Hematopoietic multipotent progenitor cell treated with erythropoietin and hydrocortisone succinate and interleukin-3 and kit ligand, for 15 days (in vitro differentiated cells): ENCODE data around the gene PTGS1.
"Not testable (repeated sequence)": the region's sequence is repeated elsewhere in the genome, so short reads cannot be mapped to it uniquely, and the experiment has no call there.

Experiments used
- DNase-seq: peaks from one replicate; pipeline ENCODE4 v3.0.0-alpha.2; 2015; ENCODE audit warnings: low spot score

Gene PTGS1

DNA sequence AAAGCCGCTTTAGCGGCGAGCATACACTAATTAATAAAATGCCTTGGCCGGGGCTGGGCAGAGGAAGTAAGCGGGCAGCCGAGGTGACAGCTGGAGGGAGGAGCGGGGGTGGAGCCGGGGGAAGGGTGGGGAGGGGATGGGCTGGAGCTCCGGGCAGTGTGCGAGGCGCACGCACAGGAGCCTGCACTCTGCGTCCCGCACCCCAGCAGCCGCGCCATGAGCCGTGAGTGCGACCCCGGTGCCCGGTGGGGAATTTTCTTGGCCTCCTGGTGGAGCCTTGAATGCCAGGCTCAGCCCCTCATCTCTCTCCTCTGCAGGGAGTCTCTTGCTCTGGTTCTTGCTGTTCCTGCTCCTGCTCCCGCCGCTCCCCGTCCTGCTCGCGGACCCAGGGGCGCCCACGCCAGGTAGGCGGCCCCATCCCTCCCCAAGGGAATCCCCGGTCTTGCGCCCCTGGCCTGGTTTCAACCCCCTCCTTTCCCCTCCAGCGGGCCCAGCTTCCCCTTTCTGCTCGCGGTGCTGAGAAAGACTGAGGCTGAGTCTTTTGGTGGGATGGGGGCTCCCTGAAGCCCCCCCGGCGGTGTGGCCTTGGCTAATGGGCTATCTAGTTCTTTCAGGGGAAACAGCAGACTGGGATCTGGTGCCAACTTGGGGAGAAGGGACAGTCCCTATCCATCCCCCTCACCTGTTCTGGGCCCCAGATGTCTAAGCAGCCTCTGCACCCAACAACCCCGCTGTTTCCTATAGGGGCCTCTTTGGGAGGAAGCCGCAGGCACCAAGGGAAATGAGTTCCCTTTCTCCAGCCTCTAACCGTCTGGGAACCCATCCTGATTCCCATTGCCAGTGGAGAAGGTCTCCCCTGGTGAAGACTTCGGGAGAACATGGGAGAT lies at the start of gene PTGS1:
Gene PTGS1 (plus strand): TSS at position 156 of the 887 bp plus-strand sequence. CDS start 61 bp downstream, at position 217.
- peak; percentile 48 for DNase-seq

DNA sequence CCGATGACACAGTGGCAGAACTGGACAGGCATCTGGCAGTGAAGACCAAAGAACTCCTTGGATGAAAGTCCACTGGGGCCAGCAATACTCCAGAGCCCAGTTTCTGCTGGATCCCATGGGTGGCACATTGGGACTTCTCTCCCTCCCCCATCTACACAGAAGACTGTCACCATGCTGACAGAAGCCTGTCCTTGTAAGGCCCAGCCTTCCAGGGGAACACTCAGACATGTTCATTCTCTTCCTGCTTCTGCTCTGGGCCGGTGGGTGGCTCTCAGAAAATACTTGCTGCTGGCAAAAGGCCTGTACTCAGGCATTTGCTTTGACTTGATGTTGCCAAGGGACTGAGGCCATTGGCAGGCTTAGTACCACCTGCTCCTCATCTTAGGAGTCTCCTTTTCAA lies 48.3 kb upstream of the PTGS1 start:
- DNase-seq = no peak

DNA sequence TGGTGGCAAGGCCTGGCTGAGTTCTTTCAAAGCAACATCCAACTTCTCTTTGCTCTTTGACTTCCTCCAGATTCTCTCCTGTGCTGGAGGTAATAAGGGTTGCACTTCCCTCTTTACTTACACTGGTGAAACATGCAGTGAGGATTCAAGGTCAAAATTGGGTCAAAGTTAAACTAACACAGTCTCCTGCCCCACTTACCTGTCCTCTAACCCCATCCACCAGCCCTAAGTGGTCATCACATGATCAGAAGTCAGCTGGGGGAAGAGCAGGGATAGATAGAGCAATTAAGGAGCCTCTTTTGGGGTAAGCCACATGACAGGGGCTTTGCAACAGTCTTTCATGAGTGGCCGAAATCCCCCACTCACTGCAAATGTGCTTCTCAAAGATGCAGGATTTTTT lies 46.2 kb upstream of the PTGS1 start:
- not testable (repeated sequence) for DNase-seq

DNA sequence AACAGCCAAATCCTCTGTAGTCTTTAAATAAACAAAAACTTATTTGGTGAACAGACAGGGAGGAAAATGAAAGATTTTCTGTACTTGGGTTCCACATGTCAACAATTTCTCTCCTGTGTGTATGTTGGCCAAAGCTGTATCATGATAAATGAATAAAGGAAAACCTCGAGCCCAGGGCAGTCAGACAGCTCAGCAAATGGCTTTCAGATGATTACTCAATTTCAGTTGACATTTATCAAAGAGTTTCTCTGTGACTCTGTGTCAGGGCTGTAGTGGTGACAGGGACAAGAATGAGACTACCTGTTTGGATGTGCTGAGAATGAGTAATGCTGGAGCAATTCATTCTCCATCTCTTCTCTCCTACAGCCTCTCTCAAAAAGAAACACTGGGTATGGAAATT lies 45.7 kb upstream of the PTGS1 start:
- no peak for DNase-seq

DNA sequence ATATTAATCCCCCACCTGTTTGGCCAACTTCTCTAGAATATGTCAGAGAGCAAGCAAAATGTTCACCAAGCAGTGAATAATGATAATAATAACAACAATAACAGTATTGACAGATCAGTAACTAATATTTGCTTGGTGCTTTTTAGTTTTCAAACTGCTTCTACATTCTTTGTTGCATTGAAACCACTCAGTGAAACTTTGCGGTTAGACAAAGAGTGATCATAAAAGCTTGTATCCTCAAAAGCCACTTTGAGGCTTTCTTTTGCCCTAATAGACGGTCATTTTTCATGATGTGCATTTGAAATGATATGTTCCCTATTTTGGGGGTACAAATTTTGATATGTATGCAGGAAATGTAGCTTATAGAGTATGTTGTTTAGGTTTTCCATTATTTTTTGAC lies 43.6 kb upstream of the PTGS1 start:
- DNase-seq = no peak

DNA sequence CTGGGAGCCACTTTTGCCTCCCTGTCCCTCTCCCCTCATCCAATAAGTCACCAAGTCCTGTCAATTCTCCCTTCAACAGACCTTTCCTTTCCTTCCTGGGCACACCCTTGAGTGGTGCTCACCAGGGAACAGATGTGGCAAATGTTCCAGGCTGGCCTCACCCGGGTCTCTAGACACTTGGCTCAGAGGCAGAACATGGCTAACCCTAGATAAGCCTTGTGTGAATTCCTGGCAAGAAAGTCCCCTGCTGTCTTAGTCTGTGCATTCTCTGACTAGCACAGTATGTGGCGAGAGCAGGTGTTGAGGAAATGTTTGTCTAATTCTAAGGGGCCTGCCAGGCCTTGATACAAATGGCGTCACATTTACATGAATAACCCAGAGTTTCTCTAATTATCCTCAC lies 41.2 kb upstream of the PTGS1 start:
- peak; percentile 81 for DNase-seq

DNA sequence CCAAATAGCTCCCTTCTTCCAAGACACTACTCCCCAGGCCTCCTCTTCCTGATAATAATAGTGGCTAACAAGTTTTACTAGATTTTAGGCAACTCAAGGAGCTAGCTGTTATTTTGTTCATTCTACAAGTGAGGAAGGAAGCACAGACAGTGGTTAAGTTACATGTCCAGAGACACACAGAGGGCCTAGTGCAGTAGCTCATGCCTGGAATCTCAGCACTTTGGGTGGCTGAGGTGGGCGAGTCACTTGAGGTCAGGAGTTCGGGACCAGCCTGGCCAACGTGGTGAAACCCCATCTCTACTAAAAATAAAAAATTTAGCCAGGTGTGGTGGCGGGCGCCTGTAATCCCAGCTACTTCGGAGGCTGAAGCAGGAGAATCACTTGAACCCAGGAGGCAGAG lies 40.4 kb upstream of the PTGS1 start:
- DNase-seq = peak; percentile 22

DNA sequence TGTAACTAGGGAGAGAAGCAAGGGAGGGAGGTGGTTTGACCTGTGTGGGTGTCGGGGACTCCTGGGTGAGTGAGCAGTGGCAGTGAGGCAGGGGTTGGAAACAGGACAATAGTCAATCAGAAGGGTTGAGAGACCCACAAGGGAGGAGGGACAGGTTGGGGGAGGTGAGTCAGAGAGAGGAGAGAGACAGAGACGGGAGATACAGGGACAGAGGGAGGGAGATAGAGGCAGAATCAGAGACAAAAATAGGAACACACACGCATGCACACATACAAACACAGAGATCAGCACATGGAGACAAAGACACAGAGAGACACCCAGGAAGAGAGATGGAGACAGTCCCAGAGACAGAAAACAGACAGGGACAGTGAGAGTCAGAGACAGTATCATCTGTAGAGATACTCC lies 39.3 kb upstream of the PTGS1 start:
- DNase-seq = no peak

DNA sequence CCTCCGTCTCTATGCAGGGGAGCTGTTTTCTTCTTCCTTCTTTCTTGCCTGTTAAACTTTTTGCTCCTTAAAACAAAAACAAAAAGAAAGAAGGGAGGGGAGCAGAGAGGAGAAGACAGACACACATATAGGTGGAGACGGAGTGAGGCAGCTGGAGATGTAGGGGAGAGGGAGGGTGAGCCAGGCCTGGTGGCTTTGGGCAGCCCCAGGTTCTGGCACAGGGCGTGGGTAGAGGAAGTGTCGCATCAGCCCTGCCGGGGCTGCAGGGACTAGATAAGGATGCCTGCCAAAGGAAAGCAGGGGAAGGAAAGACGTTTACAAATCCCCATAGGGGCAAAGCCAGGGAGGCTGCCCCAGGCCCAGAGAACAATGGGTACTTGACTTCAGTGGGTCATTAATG lies 38.7 kb upstream of the PTGS1 start:
- DNase-seq = peak; percentile 97

DNA sequence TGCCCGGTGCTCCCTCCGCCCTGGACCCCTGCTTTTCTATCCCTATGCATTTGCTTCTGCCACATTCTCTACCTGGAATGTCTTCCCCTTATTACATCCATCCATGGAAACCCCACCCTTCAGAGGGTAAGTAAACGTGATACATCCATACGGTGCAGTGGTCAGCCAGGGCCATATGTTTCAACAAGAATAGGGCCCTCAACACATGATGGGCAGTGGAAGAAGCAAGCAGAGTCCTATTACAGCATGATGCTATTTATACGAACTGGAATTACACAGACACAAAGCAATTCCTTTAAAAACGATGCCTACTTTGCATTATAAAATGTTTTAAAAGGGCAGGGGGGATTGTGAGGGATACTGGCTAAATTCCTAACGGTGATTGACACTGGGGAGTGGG lies 38.2 kb upstream of the PTGS1 start:
- DNase-seq = peak; percentile 43

DNA sequence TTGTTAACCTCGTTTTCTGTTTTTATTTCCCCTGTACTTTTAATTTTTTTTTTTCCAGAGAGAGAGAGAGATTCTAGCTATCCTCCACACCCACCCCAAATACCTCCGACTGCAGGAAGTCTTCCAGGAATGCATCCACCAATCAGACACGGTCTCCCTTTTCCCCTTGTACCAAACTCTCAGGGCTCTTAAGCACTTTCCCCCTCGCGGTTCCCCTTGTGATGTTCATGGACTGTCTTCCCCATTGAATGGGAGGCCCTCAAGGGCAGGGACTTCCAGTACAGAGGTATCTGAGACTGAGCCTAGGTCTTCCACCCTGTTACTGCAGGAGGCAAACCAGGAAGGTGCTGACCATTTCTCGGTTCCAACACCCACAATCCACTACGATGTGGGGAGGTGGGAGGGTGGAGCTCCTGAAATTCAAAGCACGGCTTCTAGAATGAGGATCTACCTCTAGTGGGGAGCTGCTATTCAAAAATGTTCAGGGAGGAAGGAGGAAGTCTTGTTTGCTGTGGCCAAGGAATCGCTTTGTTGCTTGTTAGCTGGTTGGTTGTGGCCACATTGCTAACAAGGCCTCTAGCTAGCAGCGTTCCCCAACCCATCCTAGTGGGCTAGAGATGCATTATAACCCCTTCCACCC lies 37.5 kb upstream of the PTGS1 start:
- DNase-seq = peak; percentile 26

DNA sequence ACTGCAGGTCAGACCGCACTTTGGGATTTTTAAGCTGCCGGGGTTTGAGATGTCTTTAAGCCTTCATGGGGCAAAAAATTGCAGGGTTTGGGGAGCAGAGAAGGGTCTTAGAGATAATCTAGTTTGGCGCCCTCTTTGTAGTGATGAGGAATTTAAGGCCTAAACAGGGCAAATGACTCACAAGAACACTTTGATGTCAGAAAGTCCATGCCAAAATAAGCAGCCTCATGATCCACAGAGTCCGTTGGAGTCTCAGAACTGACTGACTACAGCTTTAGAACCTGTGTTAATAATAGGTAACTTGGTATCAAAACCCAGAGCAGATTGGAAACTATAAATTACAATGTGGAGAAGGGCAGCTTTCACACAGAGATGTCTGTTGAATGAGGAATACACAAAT lies 35.9 kb upstream of the PTGS1 start:
- peak; percentile 29 for DNase-seq

DNA sequence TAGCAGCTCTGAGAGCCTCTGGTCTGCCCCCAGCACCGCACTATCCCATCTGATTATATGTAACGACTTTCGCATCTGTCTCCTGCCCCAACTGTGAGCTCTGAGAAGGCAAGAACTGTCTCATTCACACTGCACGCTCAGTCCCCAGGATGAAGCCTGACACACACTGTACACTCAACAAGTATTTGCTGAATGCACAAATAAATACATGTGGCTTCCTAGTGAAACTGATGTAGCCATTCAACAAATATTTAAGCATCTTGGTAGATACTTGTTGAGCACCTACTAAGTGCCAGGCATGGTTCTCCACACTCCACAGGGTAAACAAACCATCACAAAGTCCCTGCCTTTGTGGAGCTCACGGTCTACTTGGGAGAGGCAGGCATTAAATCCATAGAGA lies 34.6 kb upstream of the PTGS1 start:
- no peak for DNase-seq

DNA sequence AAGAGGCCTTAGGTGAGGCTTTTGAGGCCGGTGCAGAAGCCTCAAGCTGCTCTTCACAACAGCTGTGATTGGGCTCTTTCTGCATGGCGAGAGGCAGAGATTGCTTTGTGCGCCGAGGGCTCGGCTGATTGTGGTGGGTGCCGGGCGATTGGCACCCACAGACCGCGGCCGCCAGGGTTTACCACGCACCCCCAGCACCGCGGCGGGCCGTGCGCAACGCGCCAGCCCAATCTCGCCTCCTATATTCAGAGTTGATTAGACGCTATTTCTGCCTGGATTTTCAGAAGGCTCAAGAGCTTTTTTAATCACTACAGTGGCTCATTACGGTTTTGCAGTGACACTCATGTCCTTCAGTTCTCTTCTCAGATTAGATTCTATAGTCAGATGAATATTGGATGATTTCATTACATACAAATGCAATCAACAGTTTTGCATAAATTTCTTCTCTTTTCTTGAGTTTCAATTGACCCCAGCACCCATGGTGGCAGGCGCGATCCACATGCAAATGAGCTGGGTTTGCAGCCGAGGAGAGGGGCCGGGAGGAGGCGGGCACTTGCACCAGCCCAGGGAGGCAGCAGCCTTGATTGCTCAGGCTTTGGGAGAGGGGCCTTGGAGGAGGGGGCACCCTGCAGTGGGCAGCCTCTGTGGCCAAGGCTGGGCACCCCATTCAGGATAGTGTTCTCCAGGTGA lies 33.8 kb upstream of the PTGS1 start:
- no peak for DNase-seq

DNA sequence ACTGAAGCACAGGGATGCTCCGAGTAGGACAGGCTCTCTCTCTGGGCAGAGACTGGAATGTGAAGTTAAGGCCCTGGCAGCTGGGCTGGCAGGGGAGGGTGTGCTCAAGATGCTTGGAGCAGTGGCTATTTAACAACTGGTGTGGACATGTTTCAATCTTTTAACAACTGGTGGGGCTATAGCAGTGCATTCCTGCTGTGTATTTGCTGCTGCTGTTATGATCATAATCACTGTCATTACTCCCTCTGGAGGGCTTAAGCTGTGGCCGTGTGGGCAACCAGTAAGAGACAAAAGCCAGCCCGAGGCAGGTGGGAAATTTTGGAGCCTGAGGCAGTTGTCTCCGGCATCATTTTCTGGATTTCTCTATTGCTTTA lies 33.3 kb upstream of the PTGS1 start:
- no peak for DNase-seq

DNA sequence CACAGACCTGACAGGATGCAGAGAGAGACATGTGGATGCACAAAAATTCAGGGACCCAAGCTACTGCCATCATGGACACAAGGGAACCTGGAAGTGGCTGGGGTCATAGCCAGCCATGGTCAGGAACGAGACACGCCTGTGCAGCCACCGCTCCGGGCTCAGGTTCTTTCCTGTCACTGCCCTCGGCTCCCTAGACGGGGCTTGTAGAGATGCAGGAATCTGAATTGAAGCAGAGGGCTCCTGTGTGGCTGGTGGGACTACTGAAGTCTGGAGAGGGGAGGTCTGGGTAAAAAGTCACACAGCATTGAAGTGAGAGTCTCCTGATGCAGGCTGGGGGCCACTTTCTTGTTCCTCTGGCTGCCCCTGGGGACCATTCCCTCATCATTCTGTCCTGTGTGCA lies 32.3 kb upstream of the PTGS1 start:
- DNase-seq = no peak

DNA sequence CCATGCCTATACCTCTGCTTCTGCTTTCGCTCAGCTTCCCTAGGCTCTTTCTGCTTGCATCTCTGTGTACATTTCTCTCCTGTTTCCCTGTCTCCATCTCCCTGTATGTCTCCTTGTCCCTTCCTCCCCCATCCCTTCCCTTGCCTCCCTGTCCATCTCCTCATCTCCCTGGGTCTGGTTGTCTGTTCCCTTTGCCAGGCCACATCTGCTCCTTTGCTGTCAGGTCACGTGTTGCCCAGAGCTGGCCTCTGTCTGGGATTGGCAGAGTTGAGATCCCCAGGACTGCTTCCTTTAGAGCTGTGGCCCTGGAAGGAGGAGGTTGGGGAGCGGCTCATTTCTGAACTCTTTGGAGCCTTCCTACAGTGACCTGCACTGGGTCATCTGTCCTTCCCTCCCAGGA lies 31.8 kb upstream of the PTGS1 start:
- no peak for DNase-seq

DNA sequence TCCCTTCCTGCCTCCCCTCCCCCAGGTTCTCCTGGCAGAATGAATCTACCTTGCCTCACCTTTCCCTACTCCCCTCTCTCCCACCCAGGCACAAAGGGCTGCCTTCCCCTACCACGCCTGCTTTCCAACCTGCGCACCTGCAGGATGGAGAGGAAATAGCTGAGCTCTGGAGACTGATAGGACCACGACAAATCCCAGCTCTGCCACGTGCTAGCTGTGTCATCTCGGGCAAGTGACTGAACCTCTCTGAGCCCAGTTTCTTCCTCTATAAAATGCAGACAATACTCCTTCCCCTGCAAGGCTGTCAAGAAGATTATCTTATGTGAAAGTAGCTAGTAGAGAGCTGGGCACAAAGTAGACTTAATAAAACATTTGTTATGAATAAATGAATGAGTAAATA lies 31.2 kb upstream of the PTGS1 start:
- DNase-seq = no peak

DNA sequence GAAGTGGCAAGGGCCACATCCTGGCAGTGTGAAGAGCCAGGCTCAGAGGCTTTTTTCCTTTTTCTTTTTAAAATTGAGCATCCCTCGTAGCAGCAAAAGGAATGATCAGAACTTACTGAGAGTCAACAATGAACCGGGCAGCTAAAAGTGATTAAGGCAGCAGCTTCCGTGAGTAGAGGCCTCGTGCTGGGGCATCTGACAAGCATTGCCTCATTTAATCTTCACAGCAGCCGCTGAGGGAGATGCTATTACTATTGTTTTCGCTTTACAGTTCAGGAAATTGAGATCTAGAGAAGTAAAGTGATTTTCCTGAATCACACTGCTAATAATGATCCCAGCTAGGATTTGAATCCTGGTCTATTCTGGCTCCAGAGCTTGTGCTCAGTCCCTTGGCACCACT lies 30.7 kb upstream of the PTGS1 start:
- DNase-seq = no peak

DNA sequence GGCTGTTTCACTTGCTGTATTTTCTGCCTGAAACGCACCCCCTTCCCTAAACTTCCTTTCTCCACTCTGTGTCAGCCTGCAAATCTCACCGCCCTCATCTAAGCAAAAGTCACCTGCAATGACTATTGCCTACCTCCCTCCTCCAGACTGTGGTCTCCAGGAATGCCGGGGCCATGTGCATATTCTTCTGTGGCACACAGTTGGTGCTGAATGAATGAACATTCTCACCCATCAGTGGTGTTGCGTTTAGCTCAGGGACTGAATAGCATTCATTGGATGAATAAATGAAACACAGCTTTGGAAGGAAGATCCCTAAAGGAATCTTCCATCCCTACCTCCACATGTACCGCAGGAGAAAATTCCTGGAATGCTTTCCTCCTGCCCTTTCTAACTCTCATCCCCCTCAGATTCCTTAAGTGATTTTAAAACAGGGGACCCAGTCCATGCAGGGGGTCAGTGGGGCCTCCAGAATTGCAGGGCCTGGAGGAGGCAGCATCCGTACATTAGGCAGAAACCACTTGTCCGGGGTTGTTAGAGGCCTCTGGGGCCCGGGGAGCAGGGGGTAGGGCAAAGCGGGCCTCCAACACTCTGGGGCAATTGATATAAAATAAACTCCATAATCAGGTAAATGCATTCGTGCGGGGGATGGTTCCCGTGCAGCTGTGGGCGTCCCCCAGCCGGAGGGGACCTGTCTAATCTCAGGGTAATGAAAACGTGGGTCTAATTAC lies 28.3 kb upstream of the PTGS1 start:
- DNase-seq = no peak

DNA sequence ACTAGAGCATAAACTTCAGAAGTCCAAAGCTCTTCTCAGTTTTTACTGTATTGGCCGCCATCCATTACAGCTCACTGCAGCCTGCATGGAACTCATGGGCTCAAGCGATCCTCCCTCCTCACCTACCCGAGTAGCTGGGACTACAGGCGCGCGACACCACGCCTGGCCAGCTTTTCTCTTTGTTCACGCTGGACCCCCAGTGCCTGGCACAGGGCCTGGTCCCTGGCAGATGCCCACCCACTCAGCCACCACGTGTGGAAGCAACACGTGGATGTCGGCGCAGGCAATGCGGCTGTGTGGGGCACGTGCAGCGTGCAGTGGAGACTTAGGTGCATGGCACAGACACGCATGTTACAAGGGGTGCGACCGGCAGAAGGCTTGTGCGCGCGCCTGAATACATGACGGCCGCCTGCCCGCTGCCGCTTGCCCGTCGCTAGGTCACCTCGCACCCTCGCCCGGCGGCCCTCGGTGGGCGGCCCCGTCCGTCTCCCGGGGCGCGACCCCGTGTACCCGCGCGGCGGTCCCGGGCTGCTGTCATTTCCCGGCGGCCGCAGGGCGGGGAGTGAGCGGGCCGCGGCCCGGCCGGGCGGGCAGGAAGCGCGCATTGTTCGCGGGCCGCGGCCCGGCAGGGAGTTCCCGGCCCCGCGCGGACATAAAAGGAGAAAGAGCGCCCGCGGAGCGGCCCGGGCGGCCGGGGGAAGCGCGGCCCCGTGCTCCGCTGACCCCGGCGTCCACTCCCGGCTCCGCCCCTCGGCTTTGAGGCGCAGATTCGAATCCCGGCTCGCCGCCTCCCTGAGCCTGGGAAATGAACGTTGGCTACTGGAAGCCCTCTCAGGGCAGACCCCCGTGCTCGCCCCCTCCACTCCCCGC lies 24.1 kb upstream of the PTGS1 start:
- no peak for DNase-seq
